ENCODE results near the gene RBP2.

The RBP2 gene

DNA sequence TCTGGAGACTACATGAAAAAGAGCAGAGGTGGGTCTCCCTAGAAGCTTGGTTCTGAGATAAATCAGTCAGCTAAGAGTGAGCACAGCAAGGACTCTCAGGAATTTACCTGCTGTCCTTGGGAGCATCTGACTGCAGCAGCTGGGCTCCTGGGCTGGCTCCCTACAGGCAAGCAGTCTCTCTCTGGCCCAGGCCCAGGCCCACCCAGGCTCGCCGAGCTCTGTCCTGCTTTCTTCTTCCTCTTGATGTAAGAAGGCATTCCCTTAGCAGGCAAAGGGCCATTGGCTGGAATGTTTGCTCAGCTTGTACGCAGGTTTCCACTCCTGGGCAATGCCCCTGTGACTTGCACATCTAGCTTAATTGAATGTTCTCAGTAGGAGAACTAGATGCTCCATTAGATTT lies 4.3 kb upstream of the RBP2 start:
- DNase-seq, result no peak

DNA sequence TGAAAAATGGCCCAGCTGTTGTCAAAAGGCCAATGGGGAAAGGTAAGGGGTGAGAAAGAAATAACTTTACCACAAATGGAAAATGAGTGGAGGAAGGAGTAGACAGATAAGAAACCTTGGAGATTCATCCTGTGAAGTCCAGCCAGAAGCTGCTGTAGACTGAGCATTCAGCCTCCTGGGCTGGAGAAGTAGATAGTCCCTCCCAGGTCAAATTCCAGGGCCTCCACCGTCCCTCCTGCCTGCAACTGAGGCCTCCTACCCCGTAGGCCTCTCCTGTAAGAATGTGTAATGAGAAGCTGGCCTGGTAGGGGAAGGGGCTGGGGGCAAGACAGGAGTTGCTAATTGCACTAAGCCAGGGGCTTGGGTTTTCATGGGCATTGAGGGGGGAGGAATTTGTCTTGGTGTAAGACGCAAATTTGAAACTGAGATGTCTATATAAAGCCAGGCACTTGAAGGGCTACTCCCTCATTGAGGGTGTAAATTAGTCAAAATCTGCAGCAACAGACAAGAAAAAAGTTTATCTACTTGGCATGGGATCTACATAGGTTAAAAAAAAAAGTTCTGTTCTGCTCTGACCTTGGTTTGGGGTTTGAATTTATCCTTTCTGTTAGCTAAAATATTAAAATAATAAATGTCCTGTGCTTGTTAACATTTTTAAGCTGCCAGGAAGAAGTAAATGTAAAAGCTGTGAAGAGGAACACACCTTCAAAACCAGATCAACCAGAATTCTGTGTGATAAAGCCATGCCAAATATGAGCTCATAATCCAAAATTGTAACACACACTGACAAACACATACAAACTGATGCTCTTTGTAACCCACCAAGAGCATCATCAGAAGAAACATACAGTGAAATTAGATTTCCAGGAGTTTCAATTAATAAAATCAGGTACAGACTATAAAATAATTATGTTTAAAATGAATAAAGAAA lies 1.7 kb upstream of the RBP2 start:
- DNase-seq, result no peak

GRCh38 chr3:139473155-139473771 lies 3.1 kb downstream of the RBP2 start:
- no peak for DNase-seq

DNA sequence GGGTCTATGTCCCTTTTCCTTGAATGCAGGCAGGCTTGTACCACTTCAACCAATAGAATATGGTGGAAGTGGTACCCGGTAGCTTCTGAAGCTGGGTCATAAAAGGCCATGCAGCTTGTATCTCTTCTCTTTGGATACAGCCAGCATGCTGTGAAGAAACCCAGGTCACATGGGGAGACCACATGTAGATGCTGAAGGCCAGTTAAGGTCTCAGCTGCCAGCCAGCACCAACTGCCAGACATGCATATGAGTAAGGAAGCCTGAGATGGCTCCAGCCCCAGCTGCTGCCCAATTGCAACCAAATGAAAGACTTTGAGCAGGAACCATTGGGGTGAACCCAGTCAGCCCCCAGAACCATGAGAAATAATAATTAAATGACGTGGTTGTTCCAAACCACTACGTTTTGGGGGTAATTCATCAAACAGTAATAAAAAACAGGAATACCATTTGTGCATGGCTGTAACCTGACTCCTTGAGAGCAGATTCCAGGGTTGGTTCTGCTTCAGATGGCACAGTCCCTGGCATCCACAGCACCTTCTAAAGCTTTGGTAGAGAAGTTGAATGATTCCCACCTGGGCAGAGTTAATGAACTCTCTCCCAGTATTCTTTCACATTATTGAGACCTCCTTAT lies 3.8 kb downstream of the RBP2 start:
- DNase-seq, result no peak

DNA sequence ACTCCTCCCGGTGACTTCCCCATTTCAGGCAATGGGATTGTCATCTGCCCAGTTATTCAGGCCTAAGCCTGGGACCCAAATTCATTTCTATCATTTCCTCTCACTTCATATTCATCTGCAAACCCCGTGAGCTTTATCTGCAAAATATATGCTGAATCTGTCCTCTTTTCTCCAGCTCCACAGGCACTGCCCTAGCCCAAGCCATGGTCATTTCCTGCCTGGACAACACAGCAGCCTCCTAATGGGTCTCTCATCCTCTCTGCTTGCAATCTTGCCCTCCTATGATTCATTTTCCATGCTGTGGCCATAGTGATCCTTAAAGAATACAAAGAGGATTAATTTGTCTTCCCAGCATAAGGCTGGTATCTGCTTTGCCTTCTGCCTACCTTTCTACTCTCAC lies 6.1 kb downstream of the RBP2 start:
- no peak for DNase-seq

GRCh38 chr3:139468399-139468798 lies 7.9 kb downstream of the RBP2 start:
- DNase-seq, result no peak

GRCh38 chr3:139466360-139466759 lies 10.0 kb downstream of the RBP2 start:
- DNase-seq, result no peak

DNA sequence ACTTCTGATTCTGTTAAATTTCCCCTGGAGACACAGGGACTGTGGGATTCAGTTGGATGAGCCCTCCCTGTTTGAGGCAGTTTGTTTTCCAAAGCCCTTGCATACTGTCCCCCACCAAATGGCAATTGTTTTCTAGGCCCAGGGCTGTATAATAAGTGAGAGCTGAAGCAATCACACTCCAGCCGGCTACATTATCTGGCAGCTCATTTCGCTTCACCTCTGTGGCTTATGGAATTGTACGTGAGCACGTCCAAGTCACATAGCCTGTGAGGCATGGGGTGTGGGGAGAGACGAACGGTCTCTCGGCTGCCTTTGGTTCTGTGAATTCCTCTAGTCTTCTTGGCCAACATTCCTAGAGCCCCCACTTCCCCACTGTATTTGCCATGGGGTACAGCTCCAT lies 10.7 kb downstream of the RBP2 start:
- DNase-seq, result no peak

DNA sequence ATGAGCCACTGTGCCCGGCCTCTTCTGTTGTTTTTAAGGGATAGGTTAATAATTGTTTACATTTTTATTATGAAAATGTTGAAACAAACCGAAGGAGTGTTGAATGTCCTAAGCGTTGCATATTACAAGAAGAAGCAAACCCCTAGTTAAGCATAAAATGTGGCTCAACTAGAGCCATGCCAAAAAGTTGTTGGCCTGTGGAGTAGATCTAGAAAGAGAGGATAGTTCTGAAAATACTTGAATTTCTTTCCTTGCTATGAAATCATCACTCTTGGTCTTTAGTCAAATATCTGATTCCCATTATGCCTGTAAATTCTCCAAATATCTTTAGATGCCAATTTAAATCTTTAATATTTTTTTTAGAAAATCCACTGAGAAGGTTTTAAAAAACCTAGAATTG lies 12.8 kb downstream of the RBP2 start:
- no peak for DNase-seq

- no peak for DNase-seq
These were observed 15.8 kb downstream of the RBP2 start for GRCh38 chr3:139460529-139460928.

DNA sequence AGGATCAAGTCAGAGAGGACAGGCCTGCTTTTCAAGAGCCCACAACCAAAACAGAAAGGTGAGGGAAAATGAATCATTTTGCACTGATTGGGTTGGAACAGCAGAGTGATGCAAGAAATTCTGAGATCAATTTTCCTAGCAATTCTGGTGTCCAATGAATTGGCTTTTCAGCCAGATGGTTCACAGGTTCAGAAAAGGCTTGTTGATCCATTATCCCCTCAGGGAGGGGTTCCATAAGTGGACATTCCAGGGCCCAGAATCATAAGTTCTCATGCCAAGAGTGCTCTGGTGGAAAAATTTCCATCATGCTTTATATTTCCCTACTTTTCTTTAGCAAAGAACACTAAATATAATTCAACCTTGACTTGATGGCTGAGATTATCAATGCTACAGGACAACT lies 16.2 kb downstream of the RBP2 start:
- no peak for DNase-seq

DNA sequence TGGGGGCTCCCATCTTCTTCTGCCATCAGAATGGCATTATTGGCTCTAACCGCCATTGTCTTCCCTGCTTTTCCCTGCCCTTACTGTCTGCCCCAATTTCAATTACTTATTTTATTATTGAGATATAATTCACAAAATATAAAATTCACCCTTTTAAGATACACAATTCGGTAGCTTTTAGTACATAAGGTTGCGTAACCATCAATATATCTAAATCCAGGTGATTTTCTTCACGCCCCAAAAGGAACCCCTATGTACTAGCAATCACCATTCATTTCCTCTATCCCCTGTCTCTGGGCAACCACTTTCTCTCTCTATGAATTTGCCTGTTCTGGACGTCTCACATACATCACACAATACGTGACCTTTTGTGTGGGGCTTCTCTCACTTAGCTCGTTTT lies 18.0 kb downstream of the RBP2 start:
- DNase-seq, result no peak

- DNase-seq, result no peak
These were observed 19.2 kb downstream of the RBP2 start for GRCh38 chr3:139457066-139457465.

DNA sequence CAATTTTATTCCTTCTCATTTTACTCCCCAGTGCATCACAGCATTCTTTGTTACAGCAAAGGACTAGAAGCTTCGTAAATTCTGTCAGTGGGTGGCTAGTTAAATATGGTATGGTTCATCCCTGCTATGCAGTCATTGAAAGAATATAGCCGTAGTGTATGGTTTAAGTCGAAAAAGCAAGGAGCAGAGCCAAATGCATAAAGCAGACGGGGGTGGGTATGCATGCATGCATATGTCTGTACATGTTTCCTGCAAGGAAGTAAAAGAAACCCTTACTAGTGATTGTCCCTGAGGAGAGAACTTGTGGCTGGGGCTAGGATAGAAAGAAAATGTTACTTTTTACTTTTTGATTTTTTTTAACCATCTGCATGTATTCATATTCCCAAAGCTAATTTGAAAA lies 19.9 kb downstream of the RBP2 start:
- DNase-seq, result no peak

DNA sequence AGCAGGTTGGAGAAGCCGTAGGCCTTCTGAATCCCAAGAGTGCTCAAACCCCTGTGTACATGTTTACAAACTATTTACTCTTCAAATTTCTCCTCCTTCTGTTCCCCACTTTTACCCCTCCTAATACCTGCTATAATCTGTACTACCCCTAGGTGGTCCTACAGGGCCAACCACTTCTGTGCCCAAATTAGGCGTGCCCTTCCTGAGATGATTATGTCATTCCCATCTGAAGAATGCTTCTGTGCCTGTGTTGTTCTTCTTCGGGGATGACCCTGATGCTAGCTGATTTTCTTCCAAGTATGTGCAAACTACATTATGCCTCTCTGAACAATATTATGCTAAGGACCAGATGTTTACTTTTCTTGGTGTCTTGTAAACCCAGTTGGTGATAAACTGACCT lies 20.5 kb downstream of the RBP2 start:
- peak; percentile 34 for DNase-seq

GRCh38 chr3:139455206-139455605 lies 21.1 kb downstream of the RBP2 start:
- no peak for DNase-seq

DNA sequence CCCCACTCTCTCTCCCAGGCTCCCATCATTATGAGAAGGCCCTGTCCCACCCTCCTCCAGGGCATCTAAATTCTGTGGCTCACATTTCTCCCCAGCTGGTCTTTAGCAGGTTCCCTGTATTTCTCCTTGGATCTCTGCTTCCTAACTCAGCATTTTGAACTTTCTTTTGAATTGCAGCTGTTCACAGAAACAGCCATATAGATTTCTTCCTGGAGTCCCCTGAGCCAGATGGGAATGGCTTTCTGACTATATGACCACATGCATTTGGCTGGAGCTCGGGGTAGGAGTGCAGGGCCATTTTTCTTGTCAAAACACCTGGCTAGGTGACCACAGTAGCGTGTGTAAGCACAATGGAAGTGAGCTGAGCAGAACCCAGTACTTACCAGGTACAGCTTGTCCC lies 22.0 kb downstream of the RBP2 start:
- DNase-seq, result no peak

- no peak for DNase-seq
These were observed 26.2 kb downstream of the RBP2 start for GRCh38 chr3:139450159-139450558.

GRCh38 chr3:139449566-139449965 lies 26.8 kb downstream of the RBP2 start:
- DNase-seq, result no peak

DNA sequence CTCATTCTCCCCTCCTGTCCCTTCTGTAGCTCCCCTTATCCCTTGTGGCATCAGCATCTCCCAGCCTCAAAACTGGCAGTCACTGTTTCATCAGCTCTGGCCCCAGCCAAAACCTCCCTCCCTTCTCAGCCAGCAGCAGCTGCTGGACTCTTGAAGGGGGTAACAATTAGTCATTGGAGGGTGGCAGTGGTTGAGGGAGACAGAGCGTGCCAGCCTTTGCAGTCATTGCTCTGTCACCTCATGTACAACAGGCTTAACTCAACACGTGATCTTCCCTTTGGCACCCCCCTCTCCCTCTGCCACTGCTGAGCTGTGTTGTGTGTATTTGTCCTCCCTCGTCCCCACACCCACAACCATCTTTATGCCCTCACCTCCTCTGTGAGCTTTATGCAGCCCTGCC lies 28.2 kb downstream of the RBP2 start:
- peak; percentile 46 for DNase-seq

DNA sequence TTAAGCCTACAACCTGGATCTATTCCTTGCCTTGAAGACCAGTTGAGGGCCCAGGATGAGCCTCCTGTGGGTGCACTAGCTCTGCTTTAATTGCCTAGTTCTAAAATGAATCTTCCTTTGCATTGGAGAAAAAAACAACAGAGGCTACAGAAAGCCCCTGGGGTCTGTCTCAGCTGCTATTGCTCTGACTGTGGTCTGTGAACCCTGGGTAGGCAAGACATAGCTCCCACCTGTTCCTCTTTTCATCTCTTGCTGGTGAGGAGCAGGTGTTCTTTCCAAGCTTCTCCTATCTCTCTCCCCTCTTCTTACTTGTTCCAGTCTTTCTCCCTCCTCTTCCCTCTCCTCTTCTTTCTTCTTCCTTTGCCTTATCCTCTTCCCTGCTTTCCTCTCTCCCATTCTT lies 28.8 kb downstream of the RBP2 start:
- DNase-seq, result no peak

- no peak for DNase-seq
These were observed 31.9 kb downstream of the RBP2 start for GRCh38 chr3:139444446-139444845.

DNA sequence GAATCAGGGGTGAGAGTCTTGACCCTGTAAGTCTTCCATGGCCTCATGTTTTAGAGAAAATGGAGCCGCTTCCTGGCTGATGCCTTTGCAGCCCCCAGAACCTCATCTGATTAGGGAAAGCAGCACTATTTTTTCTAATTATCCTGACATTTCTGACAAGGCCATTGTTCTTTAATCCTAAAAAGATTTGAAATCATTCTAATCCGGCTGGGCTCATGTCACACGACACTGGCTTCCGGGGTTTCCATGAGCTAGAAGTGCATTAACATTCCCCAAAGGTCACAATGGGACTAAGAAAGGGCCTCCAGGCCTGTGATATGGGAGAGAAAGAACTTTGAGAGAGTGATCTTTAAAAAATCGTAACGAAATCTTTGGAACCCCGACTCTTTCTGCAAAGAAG lies 33.1 kb downstream of the RBP2 start:
- DNase-seq, result no peak

DNA sequence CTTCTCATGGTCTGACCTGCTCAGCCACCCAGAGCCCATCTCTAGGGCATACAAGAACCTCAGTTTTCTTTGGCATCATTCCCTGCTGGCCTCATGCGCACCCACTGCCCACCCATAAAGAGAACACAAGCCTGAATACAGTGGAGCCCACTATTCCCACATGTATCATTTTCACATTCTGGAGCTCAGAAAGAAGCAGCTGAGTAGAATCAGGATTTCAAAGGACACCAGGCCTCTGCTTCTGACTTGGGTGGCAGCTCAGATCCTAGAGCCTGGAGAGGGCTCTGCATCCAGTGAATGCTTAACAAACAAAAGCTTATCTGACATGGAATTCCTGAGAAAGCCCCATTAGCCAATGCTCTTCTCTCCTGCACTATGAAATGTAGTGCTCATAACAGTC lies 34.7 kb downstream of the RBP2 start:
- no peak for DNase-seq
